Liver (tissue), 9 donors: Measurements from ENCODE around the gene TSPYL4. TPM values are rescaled to one million over a fixed set of nuclear protein-coding genes. Genes with fewer than 3 reads are reported as not detected.

Experiments used
- DNase-seq: peaks from one replicate; pipeline ENCODE4 v3.0.0-alpha.2; 2017; ENCODE audit warnings: low spot score
- H3K27ac ChIP-seq, 2 donors: one replicate each; pipeline ENCODE4 v1.7.0; 2013; ENCODE audit warnings: inconsistent platforms in 2 of 2, low read length in 2 of 2, control low read depth in 1 of 2, low read depth in 1 of 2, mild to moderate bottlenecking in 1 of 2
- H3K27me3 ChIP-seq, 4 donors: one replicate each; pipeline versions ENCODE4 v1.6.1 to v1.7.0; 2013; ENCODE audit warnings: low read length in 3 of 4, inconsistent platforms in 1 of 4, mild to moderate bottlenecking in 1 of 4, moderate library complexity in 1 of 4; ENCODE audit not compliant: control insufficient read depth in 4 of 4, insufficient read depth in 4 of 4
- H3K36me3 ChIP-seq, 4 donors: one replicate each; pipeline versions ENCODE4 v1.6.1 to v1.7.0; 2013; ENCODE audit warnings: low read length in 3 of 4, mild to moderate bottlenecking in 3 of 4, low read depth in 1 of 4, moderate library complexity in 1 of 4; ENCODE audit not compliant: control insufficient read depth in 4 of 4, insufficient read depth in 3 of 4
- H3K4me1 ChIP-seq, 4 donors: one replicate each; pipeline versions ENCODE4 v1.6.1 to v1.7.0; 2013; ENCODE audit warnings: low read length in 3 of 4, mild to moderate bottlenecking in 3 of 4, moderate library complexity in 1 of 4; ENCODE audit not compliant: control insufficient read depth in 4 of 4, insufficient read depth in 4 of 4
- H3K4me3 ChIP-seq, 3 donors: one replicate each; pipeline versions ENCODE4 v1.6.1 to v1.7.0; 2013; ENCODE audit warnings: low read length in 3 of 3, control low read depth in 1 of 3, low read depth in 1 of 3, mild to moderate bottlenecking in 1 of 3
- H3K9ac ChIP-seq, 2 donors: one replicate each; pipeline ENCODE4 v1.7.0; 2013; ENCODE audit warnings: low read length in 2 of 2, mild to moderate bottlenecking in 2 of 2, moderate library complexity in 2 of 2, control low read depth in 1 of 2, low read depth in 1 of 2
- H3K9me3 ChIP-seq, 4 donors: one replicate each; pipeline versions ENCODE4 v1.6.1 to v1.7.0; 2013; ENCODE audit warnings: low read length in 3 of 4; ENCODE audit not compliant: control insufficient read depth in 4 of 4
- CTCF ChIP-seq: fragments of 150-350 bp; IDR thresholded peaks from 2 replicates; pipeline ENCODE4 v1.5.1; 2017; ENCODE audit warnings: improper control_type of control experiment, low read depth, low read length; ENCODE audit not compliant: missing input control
- FOXA1 ChIP-seq: IDR thresholded peaks from 2 replicates; pipeline ENCODE4 v1.6.1; 2016; ENCODE audit warnings: antibody characterized with exemption
- FOXA2 ChIP-seq: IDR thresholded peaks from 2 replicates; pipeline ENCODE4 v1.6.1; 2016; ENCODE audit warnings: antibody characterized with exemption
- GABPA ChIP-seq, 2 donors: IDR thresholded peaks in 1 of 2; conservative IDR thresholded peaks in 1 of 2; 2 replicates each; pipeline ENCODE4 v1.6.1; 2016; ENCODE audit warnings: antibody characterized with exemption in 2 of 2, mild to moderate bottlenecking in 1 of 2, moderate library complexity in 1 of 2
- HNF4G ChIP-seq: IDR thresholded peaks from 2 replicates; pipeline ENCODE4 v1.6.1; 2016; ENCODE audit warnings: antibody characterized with exemption
- JUND ChIP-seq, 2 donors: IDR thresholded peaks; 2 replicates each; pipeline ENCODE4 v1.6.1; 2016; ENCODE audit warnings: antibody characterized with exemption in 2 of 2
- NR2F2 ChIP-seq: IDR thresholded peaks from 2 replicates; pipeline ENCODE4 v1.6.1; 2016; ENCODE audit warnings: antibody characterized with exemption
- RAD21 ChIP-seq, 2 donors: IDR thresholded peaks; 2 replicates each; pipeline ENCODE4 v1.6.1; 2016; ENCODE audit warnings: antibody characterized with exemption in 2 of 2, mild to moderate bottlenecking in 2 of 2
- RXRA ChIP-seq, 2 donors: IDR thresholded peaks; 2 replicates each; pipeline ENCODE4 v1.6.1; 2017 to 2018; ENCODE audit warnings: antibody characterized with exemption in 2 of 2, mild to moderate bottlenecking in 1 of 2
- SP1 ChIP-seq: IDR thresholded peaks from 2 replicates; pipeline ENCODE4 v1.6.1; 2018; ENCODE audit warnings: antibody characterized with exemption, mild to moderate bottlenecking
- TAF1 ChIP-seq: conservative IDR thresholded peaks from 2 replicates; pipeline ENCODE4 v1.6.1; 2016; ENCODE audit warnings: antibody characterized with exemption, mild to moderate bottlenecking
- YY1 ChIP-seq: IDR thresholded peaks from 2 replicates; pipeline ENCODE4 v1.6.1; 2016; ENCODE audit warnings: antibody characterized with exemption, mild to moderate bottlenecking
- ZBTB33 ChIP-seq: IDR thresholded peaks from 2 replicates; pipeline ENCODE4 v1.6.1; 2016; ENCODE audit warnings: antibody characterized with exemption
- WGBS: extraction: QIAGEN DNeasy Blood & Tissue Kit; methylation state at CpG from one replicate; pipeline ENCODE4 v1.1.7; 2013; 5-methylcytosine and 5-hydroxymethylcytosine counted together
- polyA plus RNA-seq, 2 donors: library from polyadenylated mRNA; stranded (reverse) in 1 of 2; unstranded in 1 of 2; fragments of 200-250 nt in 1 of 2; fragments of >200 nt in 1 of 2; fragmentation: Nextera tagmentation in 1 of 2; extraction: Ambion mirVana in 1 of 2; gene quantifications; one replicate each; pipeline versions ENCODE4 v1.2.1 to v1.2.3, GENCODE V29; 2013 to 2015
- total RNA-seq, 2 donors: library from RNA; depleted of rRNA; stranded (reverse); fragments of >200 nt; gene quantifications; one replicate each; pipeline ENCODE4 v1.2.3, GENCODE V29; 2014
- TF ChIP-seq, protein P1 (sequence below): IDR thresholded peaks from 2 replicates; pipeline ENCODE4 v1.6.1; 2016; ENCODE audit warnings: antibody characterized with exemption, mild to moderate bottlenecking
- TF ChIP-seq, protein P2 (sequence below): IDR thresholded peaks from 2 replicates; pipeline ENCODE4 v1.6.1; 2016; ENCODE audit warnings: antibody characterized with exemption
- donor health status: healthy.
- donor health status: healthy.
- donor health status: healthy.
- donor health status: healthy.
- donor health status: healthy.

Gene TSPYL4
- total and polyA plus RNA-seq, 4 donors: 3.6 to 7.4 (median 3.8) TPM

GRCh38 chr6:116239256-116239655, 14.6 kb downstream of the TSPYL4 start (continued):
- TF ChIP-seq, protein P1, sequence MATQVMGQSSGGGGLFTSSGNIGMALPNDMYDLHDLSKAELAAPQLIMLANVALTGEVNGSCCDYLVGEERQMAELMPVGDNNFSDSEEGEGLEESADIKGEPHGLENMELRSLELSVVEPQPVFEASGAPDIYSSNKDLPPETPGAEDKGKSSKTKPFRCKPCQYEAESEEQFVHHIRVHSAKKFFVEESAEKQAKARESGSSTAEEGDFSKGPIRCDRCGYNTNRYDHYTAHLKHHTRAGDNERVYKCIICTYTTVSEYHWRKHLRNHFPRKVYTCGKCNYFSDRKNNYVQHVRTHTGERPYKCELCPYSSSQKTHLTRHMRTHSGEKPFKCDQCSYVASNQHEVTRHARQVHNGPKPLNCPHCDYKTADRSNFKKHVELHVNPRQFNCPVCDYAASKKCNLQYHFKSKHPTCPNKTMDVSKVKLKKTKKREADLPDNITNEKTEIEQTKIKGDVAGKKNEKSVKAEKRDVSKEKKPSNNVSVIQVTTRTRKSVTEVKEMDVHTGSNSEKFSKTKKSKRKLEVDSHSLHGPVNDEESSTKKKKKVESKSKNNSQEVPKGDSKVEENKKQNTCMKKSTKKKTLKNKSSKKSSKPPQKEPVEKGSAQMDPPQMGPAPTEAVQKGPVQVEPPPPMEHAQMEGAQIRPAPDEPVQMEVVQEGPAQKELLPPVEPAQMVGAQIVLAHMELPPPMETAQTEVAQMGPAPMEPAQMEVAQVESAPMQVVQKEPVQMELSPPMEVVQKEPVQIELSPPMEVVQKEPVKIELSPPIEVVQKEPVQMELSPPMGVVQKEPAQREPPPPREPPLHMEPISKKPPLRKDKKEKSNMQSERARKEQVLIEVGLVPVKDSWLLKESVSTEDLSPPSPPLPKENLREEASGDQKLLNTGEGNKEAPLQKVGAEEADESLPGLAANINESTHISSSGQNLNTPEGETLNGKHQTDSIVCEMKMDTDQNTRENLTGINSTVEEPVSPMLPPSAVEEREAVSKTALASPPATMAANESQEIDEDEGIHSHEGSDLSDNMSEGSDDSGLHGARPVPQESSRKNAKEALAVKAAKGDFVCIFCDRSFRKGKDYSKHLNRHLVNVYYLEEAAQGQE: no peak

DNA sequence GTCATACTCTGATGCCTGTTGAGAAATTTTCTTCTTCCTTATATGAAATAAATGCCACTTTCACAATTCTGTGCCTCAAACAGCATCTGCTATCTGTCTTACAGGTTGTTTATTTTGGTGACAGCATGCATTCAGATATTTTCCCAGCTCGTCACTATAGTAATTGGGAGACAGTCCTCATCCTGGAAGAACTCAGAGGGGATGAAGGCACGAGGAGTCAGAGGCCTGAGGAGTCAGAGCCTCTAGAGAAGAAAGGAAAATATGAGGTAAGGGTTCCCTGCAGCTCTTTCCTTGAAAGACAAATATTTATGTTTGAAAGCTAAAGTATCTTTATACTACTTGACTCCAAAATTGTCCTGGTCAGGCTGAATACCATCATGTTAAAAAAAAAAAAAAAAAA, 15.8 kb downstream of the TSPYL4 start:
- Histone ChIP-seq H3K9ac (no peak overlapping the region), H3K27ac (no peak overlapping the region), H3K9me3 (no peaks in the 10 kb centered on the region), H3K36me3 (peaks cover 0 to 19% (median 5%) of the 10 kb centered on the region in 4 donors), H3K27me3 (no peaks in the 10 kb centered on the region), H3K4me1 (no peaks in the 10 kb centered on the region), H3K4me3 (no peak overlapping the region)
- WGBS: 92% methylated on average over 2 of the region's 2 CpGs
- TF ChIP-seq TAF1 (no peak), RXRA (IDR thresholded peaks at IDR 0.05) (peak in 1 of 2 donors; percentile 9)
- no peak for DNase-seq

DNA sequence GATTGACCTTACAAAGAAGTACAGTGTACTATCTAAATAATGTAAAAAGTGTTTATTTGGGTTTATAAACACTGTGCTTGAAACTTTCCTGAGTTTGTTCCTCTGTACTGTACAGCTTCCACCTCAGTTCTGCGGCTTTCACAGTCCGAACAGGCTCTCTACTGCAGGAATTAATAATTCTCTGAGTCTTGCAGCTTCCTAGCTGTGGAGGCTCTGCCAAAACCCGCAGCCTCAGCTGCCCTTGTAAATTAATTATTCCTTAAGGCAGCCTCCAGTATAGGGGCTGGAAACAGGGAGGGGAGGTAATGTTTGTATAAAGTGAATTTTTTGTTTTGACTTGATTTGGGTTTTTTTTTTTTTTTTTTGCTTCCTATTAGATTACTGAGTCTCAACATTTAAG, 19.2 kb downstream of the TSPYL4 start:
- TF ChIP-seq RXRA (IDR thresholded peaks at IDR 0.05): no peak
- H3K4me1 ChIP-seq: no peaks in the 10 kb centered on the region
- H3K27ac ChIP-seq: no peak overlapping the region
- H3K4me3 ChIP-seq: no peak overlapping the region
- H3K9ac ChIP-seq: no peak overlapping the region
- peaks cover 0 to 19% (median 7%) of the 10 kb centered on the region in 4 donors for H3K36me3 ChIP-seq
- WGBS: 90% methylated on average over 3 of the region's 3 CpGs
- H3K9me3 ChIP-seq: no peaks in the 10 kb centered on the region
- DNase-seq: no peak
- H3K27me3 ChIP-seq: no peaks in the 10 kb centered on the region

GRCh38 chr6:116229287-116229913, 24.5 kb downstream of the TSPYL4 start:
- Histone ChIP-seq H3K9ac (no peak overlapping the region), H3K4me1 (no peaks in the 10 kb centered on the region), H3K9me3 (no peaks in the 10 kb centered on the region), H3K27ac (no peak overlapping the region), H3K4me3 (no peak overlapping the region), H3K36me3 (peaks cover 0 to 4% (median 3%) of the 10 kb centered on the region in 4 donors), H3K27me3 (no peaks in the 10 kb centered on the region)
- DNase-seq: peak; percentile 49
- WGBS: 85% methylated on average over 17 of the region's 17 CpGs
- no peak for TF ChIP-seq GABPA (IDR thresholded peaks at IDR 0.05 in 1 of 2, conservative IDR thresholded peaks at IDR 0.05 in 1 of 2)
- TF ChIP-seq FOXA2: no peak
- TF ChIP-seq, protein P1: no peak
- TF ChIP-seq SP1: no peak
- TF ChIP-seq YY1: no peak
- no peak for TF ChIP-seq RAD21 (IDR thresholded peaks at IDR 0.05)
- TF ChIP-seq, protein P2, sequence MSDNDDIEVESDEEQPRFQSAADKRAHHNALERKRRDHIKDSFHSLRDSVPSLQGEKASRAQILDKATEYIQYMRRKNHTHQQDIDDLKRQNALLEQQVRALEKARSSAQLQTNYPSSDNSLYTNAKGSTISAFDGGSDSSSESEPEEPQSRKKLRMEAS: no peak
- no peak for TF ChIP-seq NR2F2
- no peak for TF ChIP-seq HNF4G
- no peak for TF ChIP-seq FOXA1
- no peak for TF ChIP-seq JUND (IDR thresholded peaks at IDR 0.05)
- TF ChIP-seq CTCF: no peak
- no peak for TF ChIP-seq ZBTB33
- TF ChIP-seq RXRA (IDR thresholded peaks at IDR 0.05): no peak
- no peak for TF ChIP-seq TAF1
